GM12874 (cell line): Measurements from ENCODE around the gene HOXA10.

Experiments
- CTCF ChIP-seq: IDR thresholded peaks from 2 replicates; pipeline ENCODE4 v1.5.1; 2011; ENCODE audit warnings: low read depth, mild to moderate bottlenecking, control low read depth, low read length, moderate library complexity; ENCODE audit not compliant: insufficient read depth

The HOXA10 gene

GRCh38 chr7:27173956-27174873, at the start of gene HOXA10:
HOXA10 (minus strand) TSS chr7:27174320; CDS start chr7:27174306, 14 bp downstream.
- no peak for TF ChIP-seq CTCF

- no peak for TF ChIP-seq CTCF
Observed at GRCh38 chr7:27221201-27221797, 47.2 kb upstream of the HOXA10 start.

- TF ChIP-seq CTCF = no peak
Observed at GRCh38 chr7:27220440-27220955, 46.4 kb upstream of the HOXA10 start.

- no peak for TF ChIP-seq CTCF
Observed at GRCh38 chr7:27219821-27220220, 45.7 kb upstream of the HOXA10 start.

- no peak for TF ChIP-seq CTCF
Observed at GRCh38 chr7:27217951-27218350, 43.8 kb upstream of the HOXA10 start.

GRCh38 chr7:27215356-27215755, 41.2 kb upstream of the HOXA10 start:
- no peak for TF ChIP-seq CTCF

- TF ChIP-seq CTCF = no peak
Observed at GRCh38 chr7:27214239-27214950, 40.3 kb upstream of the HOXA10 start.
